Epidermal melanocyte (primary cell): ENCODE results near the gene TFPI2.
"Not testable (repeated sequence)": the region's sequence is repeated elsewhere in the genome, so short reads cannot be mapped to it uniquely, and the experiment has no call there.

ENCODE experiments used
- DNase-seq: peaks from one replicate; pipeline ENCODE4 v3.0.0; 2011; ENCODE audit warnings: low spot score; ENCODE audit not compliant: insufficient read length

Gene TFPI2

GRCh38 chr7:93890464-93891068 is at the start of gene TFPI2:
TSS of gene TFPI2 (minus strand) at chr7:93890753. CDS start at chr7:93890678, 75 bp downstream.
- no peak for DNase-seq

DNA sequence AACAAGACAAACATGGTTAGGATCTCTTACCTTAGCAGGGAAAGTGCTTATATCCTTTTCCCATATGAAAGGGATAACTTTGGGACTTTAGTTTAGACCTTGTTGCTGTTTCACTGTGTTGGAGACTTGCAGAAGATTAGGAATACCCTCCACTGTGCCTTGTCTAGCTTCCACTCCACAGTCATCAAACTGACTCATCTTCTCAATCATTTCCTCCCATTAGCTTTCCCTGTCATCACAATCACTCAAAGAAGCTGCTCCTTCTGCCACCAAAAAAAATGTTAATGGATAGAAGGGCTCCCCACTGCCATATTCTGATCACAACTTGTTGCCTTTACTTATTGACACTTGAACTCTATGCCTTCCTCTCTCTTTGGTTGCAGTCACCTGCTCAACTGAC is 47.7 kb upstream of the TFPI2 start:
- no peak for DNase-seq

GRCh38 chr7:93937818-93938217 is 47.3 kb upstream of the TFPI2 start:
- no peak for DNase-seq

GRCh38 chr7:93935102-93935501 is 44.5 kb upstream of the TFPI2 start:
- no peak for DNase-seq

- no peak for DNase-seq
Measured at GRCh38 chr7:93933156-93933555, 42.6 kb upstream of the TFPI2 start.

DNA sequence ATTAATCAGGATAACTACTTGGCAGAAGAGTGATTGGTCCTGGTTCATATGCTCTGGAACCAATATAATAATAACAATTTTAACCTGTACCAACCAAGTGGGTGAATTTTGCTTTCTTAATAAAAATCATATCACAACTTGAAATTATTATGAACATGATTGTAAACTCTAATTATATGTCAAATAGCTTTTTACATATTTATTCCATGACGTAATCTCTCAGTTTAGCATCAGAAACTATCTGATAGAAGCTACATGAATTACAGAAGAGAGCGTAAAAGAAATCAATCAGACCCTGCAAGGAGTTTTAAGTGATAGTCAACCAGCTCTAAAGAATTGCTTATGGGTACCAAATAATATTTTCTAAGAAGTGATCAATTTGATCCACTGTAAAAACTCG is 41.1 kb upstream of the TFPI2 start:
- no peak for DNase-seq

GRCh38 chr7:93927585-93927984 is 37.0 kb upstream of the TFPI2 start:
- DNase-seq = no peak

GRCh38 chr7:93926800-93927199 is 36.2 kb upstream of the TFPI2 start:
- no peak for DNase-seq

DNA sequence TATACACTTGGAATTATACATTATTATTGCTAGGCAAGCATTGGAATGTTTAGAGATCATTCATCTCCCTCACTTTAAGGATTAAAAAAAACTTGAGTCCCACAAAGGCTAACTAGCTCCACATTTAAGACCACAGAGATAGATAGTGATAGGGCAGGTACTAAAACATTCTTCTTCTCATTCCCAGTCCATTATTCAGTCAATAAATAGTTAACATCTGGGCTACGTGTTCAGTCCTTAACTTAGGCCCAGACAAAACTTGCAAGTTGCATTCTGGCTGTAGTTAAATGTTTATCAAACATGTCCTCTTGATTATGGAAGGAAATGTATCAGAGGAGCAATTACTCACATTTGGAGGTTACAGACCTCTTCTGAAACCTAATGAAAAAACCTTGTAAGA is 33.4 kb upstream of the TFPI2 start:
- DNase-seq = no peak

GRCh38 chr7:93923296-93923695 is 32.7 kb upstream of the TFPI2 start:
- no peak for DNase-seq

DNA sequence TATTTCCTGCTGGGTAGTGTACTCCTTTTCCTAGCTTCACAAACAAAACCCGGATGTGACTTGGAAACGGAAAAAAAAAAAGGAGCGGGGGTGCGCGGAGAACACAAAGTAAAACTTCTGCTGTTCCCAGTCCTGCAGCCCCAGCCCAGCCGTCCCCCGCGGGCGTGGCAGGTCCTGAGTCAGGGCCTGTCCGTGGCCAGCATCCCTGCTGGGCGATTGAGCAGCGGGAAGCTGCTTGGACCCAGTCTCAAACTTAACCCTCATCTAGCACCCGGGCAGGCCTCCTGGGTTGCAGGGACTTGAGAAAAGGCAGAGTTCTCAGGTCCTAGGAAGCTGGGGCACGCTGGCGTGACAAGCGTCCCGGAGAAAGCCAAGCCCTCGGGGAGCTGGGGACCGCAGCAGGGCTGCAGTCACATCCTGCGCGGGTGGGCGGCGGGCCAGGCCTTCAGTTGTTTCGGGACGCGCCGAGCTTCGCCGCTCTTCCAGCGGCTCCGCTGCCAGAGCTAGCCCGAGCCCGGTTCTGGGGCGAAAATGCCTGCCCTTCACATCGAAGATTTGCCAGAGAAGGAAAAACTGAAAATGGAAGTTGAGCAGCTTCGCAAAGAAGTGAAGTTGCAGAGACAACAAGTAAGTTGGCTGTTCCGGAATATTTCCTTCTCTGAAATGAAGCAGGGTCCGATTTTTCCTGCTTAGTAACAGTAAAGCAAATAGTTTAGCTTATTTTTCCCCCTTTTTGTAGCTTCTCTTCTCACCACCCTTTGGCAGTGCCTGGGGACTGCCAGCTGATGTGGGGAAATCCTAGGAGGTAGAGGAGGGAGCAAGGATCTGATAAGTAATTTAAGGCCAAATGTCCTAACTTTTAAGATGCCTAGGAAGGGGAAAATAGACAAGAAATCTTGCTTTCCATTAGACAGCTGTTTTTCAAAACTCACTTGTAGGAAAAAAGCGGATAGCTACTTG is 31.3 kb upstream of the TFPI2 start, which contains the start of gene GNG11:
Gene GNG11, plus strand, starts transcription at position 129 of the 960 bp plus-strand sequence. Its CDS starts 403 bp downstream, at position 532.
- no peak for DNase-seq

GRCh38 chr7:93921186-93921585 is 30.6 kb upstream of the TFPI2 start:
- DNase-seq = no peak

DNA sequence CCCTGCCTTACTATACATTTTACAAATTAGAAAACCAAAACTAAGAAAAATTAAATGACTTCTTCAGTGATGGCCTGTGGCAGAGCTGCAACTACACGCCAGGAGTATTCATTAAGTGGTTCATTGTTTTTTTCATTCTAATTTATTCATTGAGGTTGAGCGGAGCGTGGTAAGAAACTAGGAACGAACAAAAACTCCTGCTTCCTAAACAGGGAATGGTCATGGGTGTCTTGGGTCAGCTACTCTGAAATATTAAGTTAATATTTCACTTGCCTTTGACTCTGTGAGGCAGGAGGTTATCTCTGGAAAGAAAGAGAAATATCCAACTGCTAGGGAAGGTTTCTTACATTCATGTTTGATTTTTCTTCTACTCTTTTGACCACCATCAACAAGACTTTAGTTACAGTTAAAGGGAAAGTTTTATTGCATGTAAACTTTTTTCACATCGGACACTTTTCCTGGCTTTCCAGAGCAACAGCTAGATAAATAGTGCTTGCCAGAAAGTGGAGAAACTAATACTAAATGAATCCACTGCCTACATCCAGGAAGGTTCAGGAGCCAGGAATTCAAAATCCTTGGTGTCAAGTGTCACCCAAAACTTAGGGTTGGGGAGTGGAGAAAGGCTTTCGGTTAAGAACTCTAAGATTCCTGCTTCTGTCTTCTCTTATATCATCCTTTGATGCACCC is 30.1 kb upstream of the TFPI2 start:
- no peak for DNase-seq

GRCh38 chr7:93916315-93916714 is 25.8 kb upstream of the TFPI2 start:
- DNase-seq = not testable (repeated sequence)

DNA sequence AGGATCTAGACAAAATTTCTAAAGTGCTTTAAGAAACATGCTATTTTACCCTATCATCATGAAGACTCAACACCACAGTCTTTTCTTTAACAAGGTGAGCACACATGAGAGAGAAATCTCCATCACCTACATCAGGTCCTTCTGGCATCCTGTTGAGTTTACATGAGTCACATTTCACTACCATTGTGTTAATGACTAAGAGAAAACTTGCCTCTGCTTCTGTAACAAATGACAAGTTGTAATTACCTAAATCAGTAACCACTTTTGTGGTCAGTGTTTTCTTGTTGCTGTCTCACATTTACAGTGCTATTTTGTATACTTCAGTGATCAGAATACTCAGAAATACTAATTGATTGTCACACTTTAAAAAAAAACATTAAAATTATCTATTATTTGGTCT is 25.3 kb upstream of the TFPI2 start:
- not testable (repeated sequence) for DNase-seq

- not testable (repeated sequence) for DNase-seq
Measured at GRCh38 chr7:93915206-93915842, 24.8 kb upstream of the TFPI2 start.

DNA sequence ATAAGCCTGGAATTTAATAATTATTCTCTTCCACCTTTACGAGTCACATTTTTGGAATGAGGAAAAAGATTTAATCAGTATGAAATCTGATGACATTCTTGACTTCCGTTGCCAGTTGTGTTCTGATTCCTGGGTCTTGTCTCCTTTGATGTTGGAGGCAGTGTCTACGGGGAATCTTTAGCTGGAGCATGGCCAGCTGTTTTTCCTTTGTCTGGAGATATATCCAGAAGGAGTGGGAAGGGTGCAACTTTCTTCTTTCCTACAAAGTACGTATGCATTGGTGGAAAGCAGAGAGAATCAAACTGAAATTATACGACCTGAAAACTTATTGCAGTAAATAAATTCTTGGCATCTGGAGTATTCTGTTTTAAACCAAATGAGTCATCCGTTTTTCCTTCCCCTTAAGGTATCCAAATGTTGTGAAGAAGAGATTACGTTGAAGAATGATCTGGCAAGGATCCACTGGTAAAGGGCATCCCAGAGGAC is 24.1 kb upstream of the TFPI2 start:
- no peak for DNase-seq

DNA sequence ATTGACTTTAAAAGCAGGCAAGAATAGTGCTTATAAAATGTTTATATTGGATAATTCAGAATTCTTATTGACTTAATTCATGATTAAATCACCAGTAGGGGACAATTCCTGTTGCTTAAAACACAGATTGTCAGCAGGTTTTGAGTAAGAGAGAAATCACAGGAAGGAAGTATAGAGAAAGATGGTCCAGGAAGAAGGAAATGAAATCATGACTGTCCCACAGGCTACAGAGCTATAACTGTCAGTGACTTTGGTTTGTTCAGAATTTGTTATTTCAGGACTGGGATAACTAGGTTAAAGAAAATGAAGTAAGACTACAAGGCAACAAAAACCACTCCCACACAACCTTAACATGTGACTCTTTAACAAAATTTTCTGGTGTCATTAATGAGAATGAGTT is 22.6 kb upstream of the TFPI2 start:
- no peak for DNase-seq

DNA sequence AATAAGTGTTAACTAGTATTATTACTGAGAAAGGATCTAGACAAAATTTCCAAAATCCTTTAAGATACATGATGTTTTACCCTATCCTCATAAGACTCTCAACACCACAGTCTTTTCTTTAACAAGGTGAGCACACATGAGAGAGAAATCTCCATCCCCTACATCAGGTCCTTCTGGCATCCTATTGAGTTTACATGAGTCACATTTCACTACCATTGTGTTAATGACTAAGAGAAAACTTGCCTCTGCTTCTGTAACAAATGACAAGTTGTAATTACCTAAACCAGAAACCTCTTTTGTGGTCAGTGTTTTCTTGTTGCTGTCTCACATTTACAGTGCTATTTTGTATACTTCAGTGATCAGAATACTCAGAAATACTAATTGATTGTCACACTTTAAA is 21.1 kb upstream of the TFPI2 start:
- not testable (repeated sequence) for DNase-seq

DNA sequence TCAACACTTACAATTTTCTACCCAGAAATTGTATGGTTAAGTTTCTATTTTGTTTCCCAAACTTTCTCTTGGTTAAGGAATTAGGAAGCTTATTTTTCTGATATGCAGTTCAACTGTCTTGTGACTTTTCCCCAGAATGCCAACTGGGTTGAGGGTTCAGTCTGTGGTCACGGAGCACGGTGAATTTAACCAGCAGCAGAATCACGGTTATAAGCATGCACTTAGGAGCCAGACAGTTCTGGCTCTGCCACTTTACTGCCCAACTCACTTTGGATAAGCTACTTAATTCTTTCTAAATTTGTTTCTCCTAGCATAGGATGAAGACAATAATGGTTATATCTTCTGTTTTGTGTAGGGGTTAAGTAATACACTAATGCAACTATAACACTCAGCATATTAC is 20.7 kb upstream of the TFPI2 start:
- not testable (repeated sequence) for DNase-seq
